Measurements from ENCODE around the gene HLTF.

HLTF gene

GRCh38 chr3:149089395-149089794 is 3.1 kb upstream of the HLTF start:
- H3K9me3 ChIP-seq (ENCODE audit: control insufficient read depth in 2 of 2, low read length in 2 of 2): no peaks in the 10 kb centered on the region
- no peaks in the 10 kb centered on the region for H3K36me3 ChIP-seq (ENCODE audit: control insufficient read depth in 2 of 2, insufficient read depth in 2 of 2, low read length in 2 of 2)
- peaks cover 3% of the 10 kb centered on the region in 2 donors for H3K4me1 ChIP-seq (ENCODE audit: control insufficient read depth in 2 of 2, insufficient read depth in 2 of 2, low read length in 2 of 2)
- no peaks in the 10 kb centered on the region for H3K27me3 ChIP-seq (ENCODE audit: control insufficient read depth in 2 of 2, insufficient read depth in 2 of 2, low read length in 2 of 2)
- no peak overlapping the region for H3K27ac ChIP-seq (ENCODE audit: low read depth in 2 of 2, low read length in 2 of 2)
- H3K4me3 ChIP-seq (ENCODE audit: low read length in 2 of 2): no peak overlapping the region
- no peak overlapping the region for H3K9ac ChIP-seq (ENCODE audit: low read depth in 1 of 2, low read length in 2 of 2)

GRCh38 chr3:149087208-149087607 is 875 bp upstream of the HLTF start:
- no peaks in the 10 kb centered on the region for H3K9me3 ChIP-seq (ENCODE audit: control insufficient read depth in 2 of 2, low read length in 2 of 2)
- H3K36me3 ChIP-seq (ENCODE audit: control insufficient read depth in 2 of 2, insufficient read depth in 2 of 2, low read length in 2 of 2): no peaks in the 10 kb centered on the region
- peaks cover 3% of the 10 kb centered on the region in 2 donors for H3K4me1 ChIP-seq (ENCODE audit: control insufficient read depth in 2 of 2, insufficient read depth in 2 of 2, low read length in 2 of 2)
- no peak overlapping the region for H3K9ac ChIP-seq (ENCODE audit: low read depth in 1 of 2, low read length in 2 of 2)
- H3K4me3 ChIP-seq (ENCODE audit: low read length in 2 of 2): no peak overlapping the region
- H3K27ac ChIP-seq (ENCODE audit: low read depth in 2 of 2, low read length in 2 of 2): no peak overlapping the region
- no peaks in the 10 kb centered on the region for H3K27me3 ChIP-seq (ENCODE audit: control insufficient read depth in 2 of 2, insufficient read depth in 2 of 2, low read length in 2 of 2)

- no peaks in the 10 kb centered on the region for H3K9me3 ChIP-seq (ENCODE audit: control insufficient read depth in 2 of 2, low read length in 2 of 2)
- no peaks in the 10 kb centered on the region for H3K27me3 ChIP-seq (ENCODE audit: control insufficient read depth in 2 of 2, insufficient read depth in 2 of 2, low read length in 2 of 2)
- H3K27ac ChIP-seq (ENCODE audit: low read depth in 2 of 2, low read length in 2 of 2): peak overlapping the region in 1 of 2 donors; percentile 38
- peak overlapping the region; percentile 85 to 90 for H3K4me3 ChIP-seq (ENCODE audit: low read length in 2 of 2)
- H3K36me3 ChIP-seq (ENCODE audit: control insufficient read depth in 2 of 2, insufficient read depth in 2 of 2, low read length in 2 of 2): no peaks in the 10 kb centered on the region
- H3K9ac ChIP-seq (ENCODE audit: low read depth in 1 of 2, low read length in 2 of 2): peak overlapping the region; percentile 26 to 67
- H3K4me1 ChIP-seq (ENCODE audit: control insufficient read depth in 2 of 2, insufficient read depth in 2 of 2, low read length in 2 of 2): peaks cover 3% of the 10 kb centered on the region in 2 donors
Measured at GRCh38 chr3:149085828-149086231, 503 bp downstream of the HLTF start.

- Histone ChIP-seq H3K27ac (ENCODE audit: low read depth in 2 of 2, low read length in 2 of 2) (no peak overlapping the region), H3K4me1 (ENCODE audit: control insufficient read depth in 2 of 2, insufficient read depth in 2 of 2, low read length in 2 of 2) (peaks cover 3% of the 10 kb centered on the region in 2 donors), H3K9me3 (ENCODE audit: control insufficient read depth in 2 of 2, low read length in 2 of 2) (no peaks in the 10 kb centered on the region), H3K36me3 (ENCODE audit: control insufficient read depth in 2 of 2, insufficient read depth in 2 of 2, low read length in 2 of 2) (no peaks in the 10 kb centered on the region), H3K27me3 (ENCODE audit: control insufficient read depth in 2 of 2, insufficient read depth in 2 of 2, low read length in 2 of 2) (no peaks in the 10 kb centered on the region), H3K9ac (ENCODE audit: low read depth in 1 of 2, low read length in 2 of 2) (no peak overlapping the region), H3K4me3 (ENCODE audit: low read length in 2 of 2) (no peak overlapping the region)
Measured at GRCh38 chr3:149081772-149082171, 4.6 kb downstream of the HLTF start.

- Histone ChIP-seq H3K9me3 (ENCODE audit: control insufficient read depth in 2 of 2, low read length in 2 of 2) (no peaks in the 10 kb centered on the region), H3K27me3 (ENCODE audit: control insufficient read depth in 2 of 2, insufficient read depth in 2 of 2, low read length in 2 of 2) (no peaks in the 10 kb centered on the region), H3K9ac (ENCODE audit: low read depth in 1 of 2, low read length in 2 of 2) (no peak overlapping the region), H3K4me3 (ENCODE audit: low read length in 2 of 2) (no peak overlapping the region), H3K36me3 (ENCODE audit: control insufficient read depth in 2 of 2, insufficient read depth in 2 of 2, low read length in 2 of 2) (peaks cover 0 to under 1% of the 10 kb centered on the region in 2 donors), H3K27ac (ENCODE audit: low read depth in 2 of 2, low read length in 2 of 2) (no peak overlapping the region), H3K4me1 (ENCODE audit: control insufficient read depth in 2 of 2, insufficient read depth in 2 of 2, low read length in 2 of 2) (peaks cover 1 to 3% of the 10 kb centered on the region in 2 donors)
Measured at GRCh38 chr3:149080699-149081091, 5.6 kb downstream of the HLTF start.

- H3K36me3 ChIP-seq (ENCODE audit: control insufficient read depth in 2 of 2, insufficient read depth in 2 of 2, low read length in 2 of 2): peaks cover 0 to 3% of the 10 kb centered on the region in 2 donors
- no peaks in the 10 kb centered on the region for H3K27me3 ChIP-seq (ENCODE audit: control insufficient read depth in 2 of 2, insufficient read depth in 2 of 2, low read length in 2 of 2)
- no peaks in the 10 kb centered on the region for H3K4me1 ChIP-seq (ENCODE audit: control insufficient read depth in 2 of 2, insufficient read depth in 2 of 2, low read length in 2 of 2)
- H3K4me3 ChIP-seq (ENCODE audit: low read length in 2 of 2): no peak overlapping the region
- no peak overlapping the region for H3K27ac ChIP-seq (ENCODE audit: low read depth in 2 of 2, low read length in 2 of 2)
- no peak overlapping the region for H3K9ac ChIP-seq (ENCODE audit: low read depth in 1 of 2, low read length in 2 of 2)
- no peaks in the 10 kb centered on the region for H3K9me3 ChIP-seq (ENCODE audit: control insufficient read depth in 2 of 2, low read length in 2 of 2)
Measured at GRCh38 chr3:149080011-149080698, 6.2 kb downstream of the HLTF start.

- H3K4me3 ChIP-seq (ENCODE audit: low read length in 2 of 2): no peak overlapping the region
- H3K36me3 ChIP-seq (ENCODE audit: control insufficient read depth in 2 of 2, insufficient read depth in 2 of 2, low read length in 2 of 2): peaks cover 0 to 6% of the 10 kb centered on the region in 2 donors
- no peak overlapping the region for H3K9ac ChIP-seq (ENCODE audit: low read depth in 1 of 2, low read length in 2 of 2)
- H3K4me1 ChIP-seq (ENCODE audit: control insufficient read depth in 2 of 2, insufficient read depth in 2 of 2, low read length in 2 of 2): no peaks in the 10 kb centered on the region
- no peaks in the 10 kb centered on the region for H3K9me3 ChIP-seq (ENCODE audit: control insufficient read depth in 2 of 2, low read length in 2 of 2)
- no peak overlapping the region for H3K27ac ChIP-seq (ENCODE audit: low read depth in 2 of 2, low read length in 2 of 2)
- no peaks in the 10 kb centered on the region for H3K27me3 ChIP-seq (ENCODE audit: control insufficient read depth in 2 of 2, insufficient read depth in 2 of 2, low read length in 2 of 2)
Measured at GRCh38 chr3:149077628-149078027, 8.7 kb downstream of the HLTF start.

- Histone ChIP-seq H3K9me3 (ENCODE audit: control insufficient read depth in 2 of 2, low read length in 2 of 2) (no peaks in the 10 kb centered on the region), H3K27ac (ENCODE audit: low read depth in 2 of 2, low read length in 2 of 2) (no peak overlapping the region)
Measured at GRCh38 chr3:149067883-149068282, 18.4 kb downstream of the HLTF start.

GRCh38 chr3:149061776-149062175 is 24.6 kb downstream of the HLTF start:
- Histone ChIP-seq H3K4me3 (ENCODE audit: low read length in 2 of 2) (no peak overlapping the region), H3K9me3 (ENCODE audit: control insufficient read depth in 2 of 2, low read length in 2 of 2) (no peaks in the 10 kb centered on the region), H3K27me3 (ENCODE audit: control insufficient read depth in 2 of 2, insufficient read depth in 2 of 2, low read length in 2 of 2) (no peaks in the 10 kb centered on the region), H3K4me1 (ENCODE audit: control insufficient read depth in 2 of 2, insufficient read depth in 2 of 2, low read length in 2 of 2) (no peaks in the 10 kb centered on the region), H3K9ac (ENCODE audit: low read depth in 1 of 2, low read length in 2 of 2) (no peak overlapping the region), H3K36me3 (ENCODE audit: control insufficient read depth in 2 of 2, insufficient read depth in 2 of 2, low read length in 2 of 2) (peaks cover 0 to 5% of the 10 kb centered on the region in 2 donors), H3K27ac (ENCODE audit: low read depth in 2 of 2, low read length in 2 of 2) (no peak overlapping the region)

More at GRCh38 chr3:149067883-149068282, 18.4 kb downstream of the HLTF start:
- H3K4me3 ChIP-seq (ENCODE audit: low read length in 2 of 2): no peak overlapping the region
- no peaks in the 10 kb centered on the region for H3K27me3 ChIP-seq (ENCODE audit: control insufficient read depth in 2 of 2, insufficient read depth in 2 of 2, low read length in 2 of 2)
- no peak overlapping the region for H3K9ac ChIP-seq (ENCODE audit: low read depth in 1 of 2, low read length in 2 of 2)
- H3K36me3 ChIP-seq (ENCODE audit: control insufficient read depth in 2 of 2, insufficient read depth in 2 of 2, low read length in 2 of 2): peaks cover 6% of the 10 kb centered on the region in 2 donors
- H3K4me1 ChIP-seq (ENCODE audit: control insufficient read depth in 2 of 2, insufficient read depth in 2 of 2, low read length in 2 of 2): no peaks in the 10 kb centered on the region

GRCh38 chr3:149058602-149059001 is 27.7 kb downstream of the HLTF start:
- H3K4me1 ChIP-seq (ENCODE audit: control insufficient read depth in 2 of 2, insufficient read depth in 2 of 2, low read length in 2 of 2): no peaks in the 10 kb centered on the region
- peaks cover 0 to 5% of the 10 kb centered on the region in 2 donors for H3K36me3 ChIP-seq (ENCODE audit: control insufficient read depth in 2 of 2, insufficient read depth in 2 of 2, low read length in 2 of 2)

More at GRCh38 chr3:149058602-149059001, 27.7 kb downstream of the HLTF start:
- Histone ChIP-seq H3K27me3 (ENCODE audit: control insufficient read depth in 2 of 2, insufficient read depth in 2 of 2, low read length in 2 of 2) (no peaks in the 10 kb centered on the region), H3K9me3 (ENCODE audit: control insufficient read depth in 2 of 2, low read length in 2 of 2) (no peaks in the 10 kb centered on the region), H3K4me3 (ENCODE audit: low read length in 2 of 2) (no peak overlapping the region), H3K27ac (ENCODE audit: low read depth in 2 of 2, low read length in 2 of 2) (no peak overlapping the region), H3K9ac (ENCODE audit: low read depth in 1 of 2, low read length in 2 of 2) (no peak overlapping the region)

Measured in mucosa of rectum (tissue), 2 donors.